SJSA1 (cell line): ENCODE measurements around the gene C14orf93. TPM values are rescaled to one million over a fixed set of nuclear protein-coding genes. Genes with fewer than 3 reads are reported as not detected.

ENCODE experiments used
- DNase-seq, 2 experiments: peaks; one replicate each; pipeline ENCODE4 v3.0.0-alpha.2; 2015 to 2020; ENCODE audit warnings: low spot score in 2 of 2, low read depth in 1 of 2
- H3K27ac ChIP-seq: fragments of 250-450 bp; sonication (Bioruptor Pico); 2 replicates; pipeline ENCODE4 v1.5.1; 2020; ENCODE audit warnings: mild to moderate bottlenecking, moderate library complexity
- H3K27me3 ChIP-seq: fragments of 250-450 bp; sonication (Bioruptor Pico); replicated peaks from 2 replicates; pipeline ENCODE4 v1.5.1; 2020; ENCODE audit warnings: mild to moderate bottlenecking, moderate library complexity
- H3K36me3 ChIP-seq: fragments of 250-450 bp; sonication (Bioruptor Pico); 2 replicates; pipeline ENCODE4 v1.5.1; 2020; ENCODE audit warnings: mild to moderate bottlenecking
- H3K4me1 ChIP-seq: fragments of 250-450 bp; sonication (Bioruptor Pico); replicated peaks from 2 replicates; pipeline ENCODE4 v1.6.1; 2021; ENCODE audit warnings: mild to moderate bottlenecking
- H3K4me3 ChIP-seq: fragments of 250-450 bp; sonication (Bioruptor Pico); 2 replicates; pipeline ENCODE4 v1.5.1; 2020; ENCODE audit warnings: mild to moderate bottlenecking
- H3K9me3 ChIP-seq: fragments of 250-450 bp; sonication (Bioruptor Pico); replicated peaks from 2 replicates; pipeline ENCODE4 v1.5.1; 2020; ENCODE audit warnings: mild to moderate bottlenecking
- total RNA-seq: library from RNA; depleted of rRNA; stranded (reverse); fragments of >200 nt; shearing (Covaris generic); gene quantifications from 2 replicates; pipeline ENCODE4 v1.2.3, GENCODE V29; 2014

The C14orf93 gene
- total RNA-seq, 1 experiment from 2014 or later: 6.5 TPM

- no peaks in the 10 kb centered on the region for H3K36me3 ChIP-seq
- H3K4me1 ChIP-seq: peaks cover 2% of the 10 kb centered on the region; the same call in 1 of the 2 replicates
- no peak overlapping the region for H3K27ac ChIP-seq
- H3K4me3 ChIP-seq: no peak overlapping the region
- no peaks in the 10 kb centered on the region for H3K27me3 ChIP-seq
- no peak for DNase-seq
- H3K9me3 ChIP-seq: no peaks in the 10 kb centered on the region
Measured at GRCh38 chr14:23000860-23001259, 9.1 kb downstream of the C14orf93 start.

- Histone ChIP-seq H3K27ac (no peak overlapping the region), H3K27me3 (no peaks in the 10 kb centered on the region), H3K9me3 (no peaks in the 10 kb centered on the region), H3K4me1 (peaks cover 6% of the 10 kb centered on the region), H3K4me3 (no peak overlapping the region), H3K36me3 (0 out of 2 replicates have a peak, but pooled peaks cover 2% of the 10 kb centered on the region)
- DNase-seq: no peak
Measured at GRCh38 chr14:22998329-22999012, 11.5 kb downstream of the C14orf93 start.

- H3K4me1 ChIP-seq: peaks cover 6% of the 10 kb centered on the region
- no peak for DNase-seq
- H3K9me3 ChIP-seq: no peaks in the 10 kb centered on the region
Measured at GRCh38 chr14:22997676-22998323, 12.1 kb downstream of the C14orf93 start.

GRCh38 chr14:22996768-22997654 lies 12.9 kb downstream of the C14orf93 start:
- Histone ChIP-seq H3K9me3 (no peaks in the 10 kb centered on the region), H3K27ac (no peak overlapping the region), H3K27me3 (no peaks in the 10 kb centered on the region), H3K4me1 (peaks cover 6% of the 10 kb centered on the region), H3K4me3 (no peak overlapping the region), H3K36me3 (0 out of 2 replicates have a peak, but pooled peaks cover 2% of the 10 kb centered on the region)
- DNase-seq: no peak

More at GRCh38 chr14:22997676-22998323, 12.1 kb downstream of the C14orf93 start:
- Histone ChIP-seq H3K27ac (no peak overlapping the region), H3K27me3 (no peaks in the 10 kb centered on the region), H3K36me3 (0 out of 2 replicates have a peak, but pooled peaks cover 2% of the 10 kb centered on the region), H3K4me3 (no peak overlapping the region)

GRCh38 chr14:22995889-22996625 lies 13.9 kb downstream of the C14orf93 start:
- Histone ChIP-seq H3K27ac (no peak overlapping the region), H3K4me1 (peaks cover 6% of the 10 kb centered on the region), H3K36me3 (0 out of 2 replicates have a peak, but pooled peaks cover 2% of the 10 kb centered on the region), H3K9me3 (no peaks in the 10 kb centered on the region), H3K27me3 (no peaks in the 10 kb centered on the region), H3K4me3 (no peak overlapping the region)
- no peak for DNase-seq

- H3K9me3 ChIP-seq: no peaks in the 10 kb centered on the region
- no peak overlapping the region for H3K27ac ChIP-seq
- peaks cover 6% of the 10 kb centered on the region for H3K4me1 ChIP-seq
- H3K4me3 ChIP-seq: no peak overlapping the region
- H3K27me3 ChIP-seq: no peaks in the 10 kb centered on the region
- peak in 1 of 2 experiments; percentile 46 for DNase-seq
- H3K36me3 ChIP-seq: 0 out of 2 replicates have a peak, but pooled peaks cover 2% of the 10 kb centered on the region
Measured at GRCh38 chr14:22994762-22995275, 15.1 kb downstream of the C14orf93 start.

GRCh38 chr14:22993517-22993916 lies 16.4 kb downstream of the C14orf93 start:
- Histone ChIP-seq H3K27ac (no peak overlapping the region), H3K4me1 (peaks cover 6% of the 10 kb centered on the region), H3K4me3 (no peak overlapping the region), H3K27me3 (no peaks in the 10 kb centered on the region), H3K36me3 (peaks cover 6% of the 10 kb centered on the region; the same call in 1 of the 2 replicates), H3K9me3 (no peaks in the 10 kb centered on the region)
- DNase-seq: no peak

GRCh38 chr14:22991852-22992251 lies 18.1 kb downstream of the C14orf93 start:
- no peak for DNase-seq
- Histone ChIP-seq H3K9me3 (no peaks in the 10 kb centered on the region), H3K27me3 (no peaks in the 10 kb centered on the region), H3K4me1 (peaks cover 6% of the 10 kb centered on the region), H3K27ac (no peak overlapping the region), H3K4me3 (no peak overlapping the region), H3K36me3 (peaks cover 9% of the 10 kb centered on the region; the same call in 1 of the 2 replicates)

- peaks cover 8% of the 10 kb centered on the region; the same call in 1 of the 2 replicates for H3K36me3 ChIP-seq
- H3K27me3 ChIP-seq: no peaks in the 10 kb centered on the region
- no peaks in the 10 kb centered on the region for H3K9me3 ChIP-seq
- no peak overlapping the region for H3K27ac ChIP-seq
- H3K4me1 ChIP-seq: peaks cover 8% of the 10 kb centered on the region
- H3K4me3 ChIP-seq: no peak overlapping the region
- no peak for DNase-seq
Measured at GRCh38 chr14:22987291-22987690, 22.7 kb downstream of the C14orf93 start.

- Histone ChIP-seq H3K27me3 (no peaks in the 10 kb centered on the region), H3K4me1 (peaks cover 8% of the 10 kb centered on the region), H3K4me3 (no peak overlapping the region), H3K27ac (no peak overlapping the region), H3K36me3 (peaks cover 15% of the 10 kb centered on the region), H3K9me3 (no peaks in the 10 kb centered on the region)
- peak; percentile 60 to 81 for DNase-seq
Measured at GRCh38 chr14:22986508-22987054, 23.4 kb downstream of the C14orf93 start.

- Histone ChIP-seq H3K36me3 (peaks cover 21% of the 10 kb centered on the region), H3K27me3 (no peaks in the 10 kb centered on the region), H3K27ac (no peak overlapping the region), H3K4me3 (no peak overlapping the region), H3K9me3 (no peaks in the 10 kb centered on the region), H3K4me1 (peaks cover 8% of the 10 kb centered on the region)
- no peak for DNase-seq
Measured at GRCh38 chr14:22985894-22986507, 23.9 kb downstream of the C14orf93 start.

- Histone ChIP-seq H3K36me3 (peaks cover 27% of the 10 kb centered on the region), H3K27me3 (no peaks in the 10 kb centered on the region), H3K4me1 (peaks cover 11% of the 10 kb centered on the region), H3K4me3 (no peak overlapping the region), H3K9me3 (no peaks in the 10 kb centered on the region), H3K27ac (no peak overlapping the region)
- no peak for DNase-seq
Measured at GRCh38 chr14:22984959-22985658, 24.8 kb downstream of the C14orf93 start.
